ENCODE measurements around the gene NKTR. TPM values are rescaled to one million over a fixed set of nuclear protein-coding genes. Genes with fewer than 3 reads are reported as not detected.
"Not testable (repeated sequence)": the region's sequence is repeated elsewhere in the genome, so short reads cannot be mapped to it uniquely, and the experiment has no call there.

NKTR gene
- total RNA-seq: 21.2 TPM
- long read RNA-seq, full-length matches to known transcripts: 2 of 4 reads
- long read RNA-seq, partial matches to known transcripts: 2 of 4 reads
- long read RNA-seq, other reads (novel, unspliced or antisense): 0 of 4 reads

- intact Hi-C loops (cut with DNase I): loop anchor here (2.0 kb wide), 1 partner anchor 52 kb away; the partner anchor contains the start of gene ZBTB47
- DNase-seq (ENCODE audit: missing footprints) (peak; percentile 98), ATAC-seq (peak; percentile 95)
Measured at GRCh38 chr3:42600111-42600957, at the start of gene NKTR. NKTR (plus strand) TSS chr3:42600686; CDS start chr3:42601007, 321 bp downstream.

- ATAC-seq (no peak), DNase-seq (ENCODE audit: missing footprints) (no peak)
- intact Hi-C loops (cut with DNase I): no loop called here
Measured at GRCh38 chr3:42552830-42553229, 47.7 kb upstream of the NKTR start.

GRCh38 chr3:42556089-42556632 is 44.3 kb upstream of the NKTR start:
- intact Hi-C loops (cut with DNase I): no loop called here
- ATAC-seq (no peak), DNase-seq (ENCODE audit: missing footprints) (no peak)

GRCh38 chr3:42556817-42557216 is 43.7 kb upstream of the NKTR start:
- intact Hi-C loops (cut with DNase I); ATAC-seq; DNase-seq (ENCODE audit: missing footprints): not testable (repeated sequence)

GRCh38 chr3:42557854-42558253 is 42.6 kb upstream of the NKTR start:
- intact Hi-C loops (cut with DNase I): no loop called here

GRCh38 chr3:42562047-42562907 is 38.2 kb upstream of the NKTR start:
- no peak for DNase-seq (ENCODE audit: missing footprints)
- intact Hi-C loops (cut with DNase I): no loop called here
- no peak for ATAC-seq

More at GRCh38 chr3:42557854-42558253, 42.6 kb upstream of the NKTR start:
- ATAC-seq (no peak), DNase-seq (ENCODE audit: missing footprints) (no peak)

- intact Hi-C loops (cut with DNase I): no loop called here
- no peak for ATAC-seq
Measured at GRCh38 chr3:42569593-42570142, 30.8 kb upstream of the NKTR start.

GRCh38 chr3:42572278-42572677 is 28.2 kb upstream of the NKTR start:
- ATAC-seq (peak; percentile 62), DNase-seq (ENCODE audit: missing footprints) (no peak)
- intact Hi-C loops (cut with DNase I): no loop called here

More at GRCh38 chr3:42569593-42570142, 30.8 kb upstream of the NKTR start:
- DNase-seq (ENCODE audit: missing footprints): no peak

- no peak for ATAC-seq
- intact Hi-C loops (cut with DNase I): no loop called here
- DNase-seq (ENCODE audit: missing footprints): no peak
Measured at GRCh38 chr3:42575137-42575741, 25.2 kb upstream of the NKTR start.

- ATAC-seq (no peak), DNase-seq (ENCODE audit: missing footprints) (no peak)
- intact Hi-C loops (cut with DNase I): no loop called here
Measured at GRCh38 chr3:42578054-42578453, 22.4 kb upstream of the NKTR start.

- intact Hi-C loops (cut with DNase I); DNase-seq (ENCODE audit: missing footprints); ATAC-seq: not testable (repeated sequence)
Measured at GRCh38 chr3:42579346-42579745, 21.1 kb upstream of the NKTR start.

GRCh38 chr3:42581400-42581708 is 19.1 kb upstream of the NKTR start:
- intact Hi-C loops (cut with DNase I): loop anchor here (10.0 kb wide), 1 partner anchor 303 kb away; no protein-coding TSS in a partner anchor
- ATAC-seq (no peak), DNase-seq (ENCODE audit: missing footprints) (no peak)

- DNase-seq (ENCODE audit: missing footprints) (peak; percentile 98), ATAC-seq (peak; percentile 98)
- intact Hi-C loops (cut with DNase I): loop anchor here (2.0 to 10.0 kb wide), 2 partner anchors 167 to 303 kb away; no protein-coding TSS in a partner anchor
Measured at GRCh38 chr3:42581709-42582473, 18.6 kb upstream of the NKTR start, which contains the start of gene SEC22C. SEC22C (minus strand) TSS chr3:42581967; CDS start chr3:42569046, 12,921 bp downstream.

- intact Hi-C loops (cut with DNase I): loop anchor here (2.0 to 10.0 kb wide), 2 partner anchors 166 to 302 kb away; no protein-coding TSS in a partner anchor
Measured at GRCh38 chr3:42582474-42583070, 17.9 kb upstream of the NKTR start.

GRCh38 chr3:42588625-42589024 is 11.9 kb upstream of the NKTR start:
- intact Hi-C loops (cut with DNase I): loop anchor here (10.0 kb wide), 1 partner anchor 296 kb away; no protein-coding TSS in a partner anchor
- ATAC-seq (no peak), DNase-seq (ENCODE audit: missing footprints) (no peak)

More at GRCh38 chr3:42582474-42583070, 17.9 kb upstream of the NKTR start:
- ATAC-seq (no peak), DNase-seq (ENCODE audit: missing footprints) (no peak)

GRCh38 chr3:42589382-42590109 is 10.9 kb upstream of the NKTR start:
- intact Hi-C loops (cut with DNase I): loop anchor here (10.0 kb wide), 1 partner anchor 295 kb away; no protein-coding TSS in a partner anchor
- ATAC-seq: no peak
- no peak for DNase-seq (ENCODE audit: missing footprints)

Measured in Right ventricle myocardium inferior (tissue), 1 donor.